OCI-LY7 (cell line): ENCODE results near the gene DCLK3.

ENCODE experiments used
- EZH2phosphoT487 ChIP-seq: fragments of 200-600 bp; sonication (generic); IDR thresholded peaks from 2 replicates; pipeline ENCODE4 v1.6.1; 2018; ENCODE audit warnings: low read depth, borderline replicate concordance, mild to moderate bottlenecking, mixed run types, antibody characterized with exemption, low read length, moderate library complexity, mixed read lengths
- TF ChIP-seq, protein P1 (sequence below): fragments of 200-600 bp; sonication (generic); conservative IDR thresholded peaks from 2 replicates; pipeline ENCODE4 v1.5.1; 2014; ENCODE audit warnings: mild to moderate bottlenecking, antibody characterized with exemption, low read length, moderate library complexity, mixed read lengths

DNA sequence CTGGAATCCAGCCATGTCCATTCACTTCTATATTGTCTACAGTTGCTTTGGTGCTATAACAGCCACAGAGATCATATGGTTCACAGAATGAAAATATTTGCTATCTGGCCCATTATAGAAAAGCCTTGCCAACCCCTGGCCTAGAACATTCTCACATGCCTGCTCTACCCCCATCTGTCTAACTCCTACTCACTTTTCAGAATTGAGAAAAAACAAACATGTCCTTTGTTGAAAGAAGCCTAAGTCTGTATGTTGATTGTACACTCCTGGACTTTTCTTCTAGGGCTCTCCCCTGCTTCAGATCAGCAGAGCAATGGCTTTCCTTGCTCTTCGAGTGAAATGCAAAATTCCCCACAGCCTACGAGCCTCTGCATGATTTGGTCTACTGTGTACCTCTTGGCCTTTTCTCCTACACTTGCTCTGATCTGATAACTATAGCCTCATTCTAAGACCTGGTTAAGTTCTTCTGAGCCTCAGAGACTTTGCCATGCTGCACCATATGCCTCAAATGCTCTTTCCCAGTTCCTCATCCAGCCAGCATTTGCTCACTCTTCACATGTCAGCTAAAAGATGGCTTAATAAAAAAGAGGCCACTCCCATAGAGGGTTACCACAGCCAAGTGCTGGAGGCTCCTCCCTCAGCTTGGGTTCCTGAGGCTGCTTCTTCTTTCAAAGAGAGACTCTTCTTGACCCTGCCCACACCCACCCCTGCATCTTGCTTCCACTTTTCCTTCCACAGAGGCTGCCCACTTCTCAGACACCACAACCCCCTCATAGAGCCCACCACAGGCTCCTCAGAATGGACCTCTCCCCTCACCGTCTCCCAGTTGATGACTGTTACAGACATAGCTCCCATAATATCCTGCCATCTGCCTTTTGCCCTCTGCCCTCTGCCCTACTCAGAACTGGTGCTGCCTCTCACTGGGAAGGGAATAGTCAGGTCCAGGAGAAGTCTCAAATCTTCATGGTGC, 22.9 kb upstream of the DCLK3 start:
- TF ChIP-seq, protein P1, sequence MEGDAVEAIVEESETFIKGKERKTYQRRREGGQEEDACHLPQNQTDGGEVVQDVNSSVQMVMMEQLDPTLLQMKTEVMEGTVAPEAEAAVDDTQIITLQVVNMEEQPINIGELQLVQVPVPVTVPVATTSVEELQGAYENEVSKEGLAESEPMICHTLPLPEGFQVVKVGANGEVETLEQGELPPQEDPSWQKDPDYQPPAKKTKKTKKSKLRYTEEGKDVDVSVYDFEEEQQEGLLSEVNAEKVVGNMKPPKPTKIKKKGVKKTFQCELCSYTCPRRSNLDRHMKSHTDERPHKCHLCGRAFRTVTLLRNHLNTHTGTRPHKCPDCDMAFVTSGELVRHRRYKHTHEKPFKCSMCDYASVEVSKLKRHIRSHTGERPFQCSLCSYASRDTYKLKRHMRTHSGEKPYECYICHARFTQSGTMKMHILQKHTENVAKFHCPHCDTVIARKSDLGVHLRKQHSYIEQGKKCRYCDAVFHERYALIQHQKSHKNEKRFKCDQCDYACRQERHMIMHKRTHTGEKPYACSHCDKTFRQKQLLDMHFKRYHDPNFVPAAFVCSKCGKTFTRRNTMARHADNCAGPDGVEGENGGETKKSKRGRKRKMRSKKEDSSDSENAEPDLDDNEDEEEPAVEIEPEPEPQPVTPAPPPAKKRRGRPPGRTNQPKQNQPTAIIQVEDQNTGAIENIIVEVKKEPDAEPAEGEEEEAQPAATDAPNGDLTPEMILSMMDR: no peak
- TF ChIP-seq EZH2phosphoT487: no peak
